ENCODE results near the gene MAP3K9. TPM values are rescaled to one million over a fixed set of nuclear protein-coding genes. Genes with fewer than 3 reads are reported as not detected.

The MAP3K9 gene
- total RNA-seq, 1 experiment from 2014 or later = 21.4 TPM

DNA sequence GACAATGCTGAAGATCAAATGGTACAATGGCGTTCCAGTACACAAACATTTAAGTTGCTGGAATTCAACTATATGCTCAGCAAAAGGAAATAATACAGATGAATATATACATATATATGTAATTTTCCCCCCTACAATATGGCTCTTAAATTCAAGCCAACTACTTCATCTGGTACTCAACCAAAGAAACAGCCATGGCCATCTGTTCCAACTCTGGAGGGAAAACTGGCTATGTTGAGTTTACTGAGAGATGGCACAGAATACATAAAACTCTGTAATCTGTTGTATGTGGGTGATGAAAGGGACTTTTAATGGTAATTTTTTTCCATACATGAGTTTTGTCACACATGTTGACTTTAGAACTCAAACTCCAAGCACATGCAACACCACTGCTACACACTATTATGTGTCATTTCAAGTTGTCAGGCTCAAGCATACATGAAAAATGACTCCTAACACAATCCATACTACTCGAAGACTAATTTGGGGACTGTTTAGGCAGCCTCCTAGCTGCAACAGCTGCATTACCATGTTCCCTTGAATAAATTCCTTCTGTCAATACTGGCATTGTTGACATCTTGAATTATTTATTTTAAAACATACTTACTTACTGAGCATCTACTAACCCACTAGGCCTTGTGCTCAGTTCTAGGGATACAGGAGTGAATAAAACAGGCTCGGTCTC is 38.2 kb upstream of the MAP3K9 start:
- no peak for DNase-seq
- H2AFZ ChIP-seq = no peak overlapping the region
- BruUV-seq (replicated peaks) = no TSS peak
- no peaks in the 10 kb centered on the region for H3K9me3 ChIP-seq (ENCODE audit: insufficient read depth, low read depth)
- intact Hi-C loops (cut with micrococcal nuclease; ENCODE audit: unreplicated experiment) = no loop called here
- H3K4me2 ChIP-seq = no peak overlapping the region
- no peaks in the 10 kb centered on the region for H3K79me2 ChIP-seq (ENCODE audit: low read depth)
- ChIA-PET CTCF (interaction anchor here (0.7 kb wide), 1 partner anchor 280 kb away, joined by 3 read pairs; no protein-coding TSS in a partner anchor), POLR2A (ENCODE audit: unreplicated experiment) (no interaction called here)
- H4K20me1 ChIP-seq (ENCODE audit: insufficient read depth) = no peaks in the 10 kb centered on the region
- H3K27ac ChIP-seq = no peak overlapping the region
- no peaks in the 10 kb centered on the region for H3F3A ChIP-seq (ENCODE audit: insufficient read depth, low read depth)
- H3K4me1 ChIP-seq (replicated peaks; ENCODE audit: insufficient read depth) = no peaks in the 10 kb centered on the region
- no peaks in the 10 kb centered on the region for H3K9me2 ChIP-seq (ENCODE audit: insufficient read depth)
- TF ChIP-seq, protein P1, sequence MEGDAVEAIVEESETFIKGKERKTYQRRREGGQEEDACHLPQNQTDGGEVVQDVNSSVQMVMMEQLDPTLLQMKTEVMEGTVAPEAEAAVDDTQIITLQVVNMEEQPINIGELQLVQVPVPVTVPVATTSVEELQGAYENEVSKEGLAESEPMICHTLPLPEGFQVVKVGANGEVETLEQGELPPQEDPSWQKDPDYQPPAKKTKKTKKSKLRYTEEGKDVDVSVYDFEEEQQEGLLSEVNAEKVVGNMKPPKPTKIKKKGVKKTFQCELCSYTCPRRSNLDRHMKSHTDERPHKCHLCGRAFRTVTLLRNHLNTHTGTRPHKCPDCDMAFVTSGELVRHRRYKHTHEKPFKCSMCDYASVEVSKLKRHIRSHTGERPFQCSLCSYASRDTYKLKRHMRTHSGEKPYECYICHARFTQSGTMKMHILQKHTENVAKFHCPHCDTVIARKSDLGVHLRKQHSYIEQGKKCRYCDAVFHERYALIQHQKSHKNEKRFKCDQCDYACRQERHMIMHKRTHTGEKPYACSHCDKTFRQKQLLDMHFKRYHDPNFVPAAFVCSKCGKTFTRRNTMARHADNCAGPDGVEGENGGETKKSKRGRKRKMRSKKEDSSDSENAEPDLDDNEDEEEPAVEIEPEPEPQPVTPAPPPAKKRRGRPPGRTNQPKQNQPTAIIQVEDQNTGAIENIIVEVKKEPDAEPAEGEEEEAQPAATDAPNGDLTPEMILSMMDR (conservative IDR thresholded peaks at IDR 0.05) = no peak
- TF ChIP-seq EZH2 (IDR thresholded peaks at IDR 0.05; ENCODE audit: low read depth) = no peak
- H3K27me3 ChIP-seq (ENCODE audit: insufficient read depth, low read depth) = peaks cover 8% of the 10 kb centered on the region; the same call in 1 of the 2 replicates
- H3K36me3 ChIP-seq (ENCODE audit: low read depth) = no peaks in the 10 kb centered on the region
- H3K4me3 ChIP-seq = no peak overlapping the region

DNA sequence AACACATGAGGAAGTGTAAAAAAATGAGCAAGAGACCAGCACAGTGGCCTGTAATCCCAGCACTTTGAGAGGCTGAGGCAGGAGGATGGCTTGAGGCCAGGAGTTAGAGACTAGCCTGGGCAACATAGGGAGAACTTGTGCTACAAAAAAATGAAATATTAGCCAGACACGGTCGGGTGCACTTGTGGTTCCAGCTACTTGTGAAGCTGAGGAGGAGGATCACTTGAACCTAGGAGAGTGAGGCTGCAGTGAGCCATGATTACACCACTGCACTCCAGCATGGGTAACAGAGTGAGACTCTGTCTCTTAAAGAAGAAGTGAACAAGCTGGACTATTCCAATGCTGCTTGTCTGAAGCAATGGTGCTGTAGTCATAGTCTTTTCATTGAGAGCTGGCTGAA is 36.3 kb upstream of the MAP3K9 start:
- POLR2A ChIA-PET (ENCODE audit: unreplicated experiment) = no interaction called here
- H4K20me1 ChIP-seq (ENCODE audit: insufficient read depth) = no peaks in the 10 kb centered on the region
- no peaks in the 10 kb centered on the region for H3K9me3 ChIP-seq (ENCODE audit: insufficient read depth, low read depth)
- no peak overlapping the region for H2AFZ ChIP-seq
- DNase-seq = no peak
- no peak overlapping the region for H3K4me3 ChIP-seq
- peaks cover 14% of the 10 kb centered on the region; the same call in 1 of the 2 replicates for H3K27me3 ChIP-seq (ENCODE audit: insufficient read depth, low read depth)
- H3K27ac ChIP-seq = no peak overlapping the region
- BruUV-seq (replicated peaks) = no TSS peak
- H3K36me3 ChIP-seq (ENCODE audit: low read depth) = no peaks in the 10 kb centered on the region
- no peaks in the 10 kb centered on the region for H3F3A ChIP-seq (ENCODE audit: insufficient read depth, low read depth)
- no peak overlapping the region for H3K4me2 ChIP-seq
- H3K9me2 ChIP-seq (ENCODE audit: insufficient read depth) = no peaks in the 10 kb centered on the region
- intact Hi-C loops (cut with micrococcal nuclease; ENCODE audit: unreplicated experiment) = no loop called here
- CTCF ChIA-PET = no interaction called here
- H3K4me1 ChIP-seq (replicated peaks; ENCODE audit: insufficient read depth) = no peaks in the 10 kb centered on the region
- TF ChIP-seq, protein P1 (conservative IDR thresholded peaks at IDR 0.05) = no peak
- no peak for TF ChIP-seq EZH2 (IDR thresholded peaks at IDR 0.05; ENCODE audit: low read depth)
- H3K79me2 ChIP-seq (ENCODE audit: low read depth) = no peaks in the 10 kb centered on the region

DNA sequence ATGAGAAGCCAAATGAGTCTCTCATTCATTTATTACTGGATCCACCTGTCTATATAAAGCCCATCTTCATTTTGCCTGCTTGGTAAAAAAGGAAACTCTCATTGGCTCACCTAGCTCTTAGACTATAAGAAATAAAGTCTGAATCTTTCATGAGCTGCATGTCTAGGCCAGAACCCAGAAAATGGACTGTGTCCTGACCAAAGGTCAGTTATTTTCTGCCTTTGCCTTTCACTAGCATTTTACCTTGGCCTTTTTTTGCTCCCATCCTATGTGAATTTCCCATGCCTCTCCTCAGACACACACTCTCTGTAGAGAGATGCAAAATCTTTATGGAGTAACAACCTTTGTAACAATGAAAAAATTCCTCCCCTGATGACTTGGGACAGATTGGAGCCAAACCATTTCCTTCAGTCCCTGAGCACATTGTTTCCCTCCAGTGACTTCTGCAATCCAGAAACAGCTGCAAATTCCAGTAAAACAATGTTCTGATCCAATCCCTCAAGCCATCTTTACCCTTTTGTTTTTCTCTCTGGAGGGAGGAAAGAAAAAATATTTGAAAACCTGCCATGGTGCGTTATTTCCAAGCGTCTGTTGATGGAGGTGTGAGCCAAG is 33.6 kb upstream of the MAP3K9 start:
- H3K9me3 ChIP-seq (ENCODE audit: insufficient read depth, low read depth) = no peaks in the 10 kb centered on the region
- no peak overlapping the region for H3K4me2 ChIP-seq
- DNase-seq = no peak
- H2AFZ ChIP-seq = no peak overlapping the region
- H3K27ac ChIP-seq = no peak overlapping the region
- no peaks in the 10 kb centered on the region for H3F3A ChIP-seq (ENCODE audit: insufficient read depth, low read depth)
- POLR2A ChIA-PET (ENCODE audit: unreplicated experiment) = no interaction called here
- H3K9me2 ChIP-seq (ENCODE audit: insufficient read depth) = no peaks in the 10 kb centered on the region
- intact Hi-C loops (cut with micrococcal nuclease; ENCODE audit: unreplicated experiment) = no loop called here
- no peaks in the 10 kb centered on the region for H3K79me2 ChIP-seq (ENCODE audit: low read depth)
- BruUV-seq (replicated peaks) = no TSS peak
- no peak overlapping the region for H3K4me3 ChIP-seq
- no peaks in the 10 kb centered on the region for H3K4me1 ChIP-seq (replicated peaks; ENCODE audit: insufficient read depth)
- H4K20me1 ChIP-seq (ENCODE audit: insufficient read depth) = no peaks in the 10 kb centered on the region
- no peaks in the 10 kb centered on the region for H3K36me3 ChIP-seq (ENCODE audit: low read depth)
- CTCF ChIA-PET = no interaction called here
- peaks cover 14% of the 10 kb centered on the region; the same call in 1 of the 2 replicates for H3K27me3 ChIP-seq (ENCODE audit: insufficient read depth, low read depth)
- TF ChIP-seq, protein P1 (conservative IDR thresholded peaks at IDR 0.05) = no peak
- TF ChIP-seq EZH2 (IDR thresholded peaks at IDR 0.05; ENCODE audit: low read depth) = no peak

All from PC-9 (cell line).